HG03103 (cell line): ENCODE data around the gene GJB1.
"Not testable (repeated sequence)": the region's sequence is repeated elsewhere in the genome, so short reads cannot be mapped to it uniquely, and the experiment has no call there.

Source experiments
- ATAC-seq: cut with Tn5 transposase; IDR thresholded peaks from one replicate; pipeline ENCODE4 v1.9.1; 2021; ENCODE audit warnings: low read depth; ENCODE audit not compliant: unreplicated experiment

The GJB1 gene

DNA sequence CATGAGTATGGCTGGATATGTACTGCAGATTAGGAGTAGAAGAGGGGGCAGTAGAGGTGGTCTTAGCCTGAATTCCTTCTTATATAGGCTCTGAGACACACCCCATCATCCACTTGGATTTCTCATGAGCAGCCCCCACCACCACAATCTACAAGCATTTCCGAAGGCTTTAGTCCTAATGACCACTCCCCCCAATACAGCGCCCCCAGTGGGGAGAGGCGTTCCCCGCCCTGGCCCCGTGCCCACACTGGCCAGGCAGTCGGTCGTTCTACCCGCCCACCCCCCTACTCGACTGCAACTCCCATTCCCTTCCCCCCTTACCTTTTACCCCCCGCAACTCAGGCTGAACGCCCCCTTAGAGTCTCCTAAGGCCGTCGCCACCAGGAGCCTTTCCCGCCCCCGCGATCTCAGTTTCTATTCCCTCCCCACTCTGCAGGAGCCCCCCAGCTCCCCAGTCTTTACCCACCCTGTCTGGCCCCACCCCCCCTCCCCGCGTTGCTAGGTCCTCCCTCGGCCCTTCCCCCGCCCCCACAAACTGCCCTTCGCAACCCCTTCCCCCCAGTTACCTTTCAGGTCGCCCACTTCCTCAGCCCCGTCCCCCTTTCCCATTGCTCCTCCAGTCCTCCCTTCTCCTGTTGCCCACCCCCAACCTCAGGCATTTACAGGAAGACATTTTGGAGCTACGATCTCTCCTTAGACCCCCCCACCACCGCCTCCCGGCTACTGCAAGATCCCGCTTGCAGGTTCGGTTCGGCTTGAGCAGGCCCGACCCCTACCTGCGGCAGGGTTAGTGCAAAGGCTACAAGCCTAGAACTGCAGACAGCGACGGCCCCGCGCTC lies 30.4 kb downstream of the GJB1 start:
- no peak for ATAC-seq

GRCh38 chrX:71254092-71254963 lies 31.3 kb downstream of the GJB1 start, which contains the start of gene ZMYM3:
Gene ZMYM3 (minus strand): TSS chrX:71254140. CDS start chrX:71253255, 885 bp downstream.
- peak; percentile 69 for ATAC-seq

GRCh38 chrX:71256051-71256450 lies 33.0 kb downstream of the GJB1 start:
- no peak for ATAC-seq

DNA sequence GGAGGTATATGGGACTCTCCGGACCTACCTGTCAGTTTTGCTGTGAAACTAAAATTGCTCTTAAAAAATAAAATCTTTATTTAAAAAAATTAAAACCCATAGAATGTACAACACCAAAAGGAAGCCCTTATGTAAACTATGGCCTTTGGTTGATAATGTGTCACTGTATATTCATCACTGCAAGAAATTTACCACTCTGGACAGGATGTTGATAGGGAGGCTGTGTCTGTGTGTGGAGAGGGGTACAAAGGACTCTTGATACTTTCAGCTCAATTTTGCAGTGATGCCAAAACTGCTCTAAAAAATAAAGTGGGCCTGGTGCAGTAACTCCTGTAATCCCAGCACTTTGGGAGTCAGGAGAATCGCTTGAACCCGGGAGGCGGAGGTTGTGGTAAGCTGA lies 33.8 kb downstream of the GJB1 start:
- ATAC-seq, result no peak

- ATAC-seq, result not testable (repeated sequence)
Observed at GRCh38 chrX:71268624-71269023, 45.6 kb downstream of the GJB1 start.

DNA sequence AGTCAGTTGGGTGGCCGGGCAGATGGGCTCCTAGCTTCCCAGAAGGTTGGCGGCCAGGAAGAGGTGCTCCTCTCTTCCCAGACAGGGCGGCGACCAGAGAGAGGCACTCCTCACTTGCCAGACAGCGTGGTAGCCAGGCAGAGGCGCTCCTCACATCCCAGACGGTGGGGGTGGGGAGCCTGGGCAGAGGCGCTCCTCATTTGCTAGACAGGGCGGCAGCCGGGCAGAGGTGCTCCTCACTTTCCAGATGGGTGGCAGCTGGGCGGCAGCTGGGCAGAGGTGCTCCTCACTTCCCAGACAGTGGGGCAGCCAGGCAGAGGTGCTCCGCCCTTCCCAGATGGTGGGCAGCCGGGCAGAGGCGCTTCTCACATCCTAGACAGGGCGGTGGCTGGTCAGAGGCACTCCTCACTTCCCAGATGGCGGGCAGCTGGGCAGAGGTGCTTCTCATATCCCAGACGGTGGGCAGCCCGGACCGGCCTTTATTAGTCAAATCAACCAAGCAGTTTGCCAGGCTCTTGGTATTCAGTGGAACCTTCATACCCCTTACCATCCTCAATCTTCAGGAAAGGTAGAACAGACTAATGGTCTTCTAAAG lies 46.9 kb downstream of the GJB1 start:
- no peak for ATAC-seq

DNA sequence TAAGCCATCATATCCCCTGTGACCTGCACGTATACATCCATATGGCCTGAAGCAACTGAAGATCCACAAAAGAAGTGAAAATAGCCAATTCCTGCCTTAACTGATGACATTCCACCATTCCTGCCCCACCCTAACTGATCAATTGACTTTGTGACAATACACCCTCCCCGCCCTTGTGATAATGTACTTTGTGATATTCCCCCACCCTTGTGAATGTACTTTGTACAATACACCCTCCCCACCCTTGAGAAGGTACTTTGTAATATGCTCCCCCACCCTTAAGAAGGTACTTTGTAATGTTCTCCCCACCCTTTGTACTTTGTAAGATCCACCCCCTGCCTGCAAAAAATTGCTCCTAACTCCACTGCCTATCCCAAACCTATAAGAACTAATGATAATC lies 49.3 kb downstream of the GJB1 start:
- not testable (repeated sequence) for ATAC-seq
